B cell (primary cell): ENCODE measurements around the gene DAB1. TPM values are rescaled to one million over a fixed set of nuclear protein-coding genes. Genes with fewer than 3 reads are reported as not detected.

Experiments
- ATAC-seq: fragments of 200-7000 bp; cut with Tn5 transposase; one replicate; pipeline ENCODE4 v1.10.0; 2021; ENCODE audit warnings: low read depth, mild to moderate bottlenecking, moderate number of reproducible peaks, moderate library complexity
- CTCF ChIA-PET: fragments of 350-600 bp; sonication (Branson Sonifier 250); formaldehyde crosslinking; loops from one replicate; lab custom pipeline; 2021; ENCODE audit warnings: antibody characterized with exemption, inconsistent platforms; lab: Charles Lee
- POLR2A ChIA-PET: fragments of 350-600 bp; sonication (Branson Sonifier 250); formaldehyde crosslinking; loops from one replicate; lab custom pipeline; 2021; ENCODE audit warnings: antibody characterized with exemption; lab: Charles Lee
- DNase-seq: peaks from one replicate; pipeline ENCODE4 v3.0.0; 2013
- H2AFZ ChIP-seq: 2 replicates; pipeline ENCODE4 v1.6.1; 2012; ENCODE audit warnings: mild to moderate bottlenecking, low read depth, low read length; ENCODE audit not compliant: insufficient read depth, poor library complexity, severe bottlenecking
- H3K27ac ChIP-seq, 2 donors: 1 replicate in 1 of 2; 2 replicates in 1 of 2; pipeline ENCODE4 v1.5.1; 2012 to 2013; ENCODE audit warnings: low read length in 2 of 2, mild to moderate bottlenecking in 2 of 2, moderate library complexity in 1 of 2
- H3K27me3 ChIP-seq, 4 experiments: fragments of 200-600 bp in 1 of 4; sonication (generic) in 1 of 4; replicated peaks in 1 of 4; 1 replicate in 2 of 4; 2 replicates in 2 of 4; pipeline versions ENCODE4 v1.6.1 to v1.7.0; 2013 to 2016; ENCODE audit warnings: low read length in 3 of 4, mild to moderate bottlenecking in 2 of 4, mixed read lengths in 1 of 4, moderate library complexity in 1 of 4; ENCODE audit not compliant: insufficient read depth in 4 of 4, control insufficient read depth in 3 of 4; ENCODE audit errors: control extremely low read depth in 1 of 4
- H3K36me3 ChIP-seq, 2 experiments: replicated peaks in 1 of 2; 1 replicate in 1 of 2; 2 replicates in 1 of 2; pipeline versions ENCODE4 v1.6.1 to v1.7.1; 2013; ENCODE audit warnings: low read length in 1 of 2; ENCODE audit not compliant: insufficient read depth in 2 of 2, control insufficient read depth in 1 of 2; ENCODE audit errors: control extremely low read depth in 1 of 2, extremely low read depth in 1 of 2
- H3K4me1 ChIP-seq, 2 donors: fragments of 200-600 bp in 1 of 2; sonication (generic) in 1 of 2; 1 replicate in 1 of 2; 2 replicates in 1 of 2; pipeline versions ENCODE4 v1.5.1 to v1.6.1; 2013 to 2017; ENCODE audit warnings: low read length in 2 of 2; ENCODE audit not compliant: control insufficient read depth in 2 of 2, insufficient read depth in 2 of 2
- H3K4me2 ChIP-seq: replicated peaks from 2 replicates; pipeline ENCODE3; 2012; ENCODE audit warnings: mild to moderate bottlenecking, low read depth, low read length; ENCODE audit not compliant: poor library complexity, severe bottlenecking
- H3K4me3 ChIP-seq, 5 experiments: fragments of 200-600 bp in 1 of 5; sonication (generic) in 1 of 5; 1 replicate in 3 of 5; 2 replicates in 2 of 5; pipeline versions ENCODE4 v1.5.1 to v1.7.0; 2011 to 2016; ENCODE audit warnings: low read length in 4 of 5, mild to moderate bottlenecking in 4 of 5, low read depth in 2 of 5, control low read depth in 1 of 5, moderate library complexity in 1 of 5; ENCODE audit not compliant: insufficient read depth in 1 of 5; ENCODE audit errors: control extremely low read depth in 1 of 5, extremely low read depth in 1 of 5
- H3K79me2 ChIP-seq: fragments of 200-600 bp; sonication (generic); one replicate; pipeline ENCODE4 v1.6.0; 2016; ENCODE audit warnings: low read length; ENCODE audit not compliant: control insufficient read depth, insufficient read depth
- H3K9ac ChIP-seq: fragments of 200-600 bp; sonication (generic); 2 replicates; pipeline ENCODE4 v1.6.1; 2017; ENCODE audit warnings: mild to moderate bottlenecking, low read length, moderate library complexity
- H3K9me3 ChIP-seq, 3 donors: one replicate each; pipeline versions ENCODE4 v1.6.1 to v1.7.1; 2013; ENCODE audit warnings: low read length in 2 of 3; ENCODE audit not compliant: control insufficient read depth in 2 of 3, insufficient read depth in 1 of 3; ENCODE audit errors: control extremely low read depth in 1 of 3
- H4K20me1 ChIP-seq: 2 replicates; pipeline ENCODE4 v1.6.0; 2012; ENCODE audit warnings: mild to moderate bottlenecking, low read length; ENCODE audit not compliant: insufficient read depth, control insufficient read depth, poor library complexity, severe bottlenecking
- H3K27ac Mint-ChIP-seq: one replicate; pipeline ENCODE4 v1.8.0; 2021; ENCODE audit warnings: mixed read lengths
- H3K27me3 Mint-ChIP-seq: one replicate; pipeline ENCODE4 v1.8.0; 2021; ENCODE audit warnings: mixed read lengths
- H3K4me1 Mint-ChIP-seq: one replicate; pipeline ENCODE4 v1.8.0; 2021; ENCODE audit warnings: mixed read lengths
- H3K4me3 Mint-ChIP-seq: one replicate; pipeline ENCODE4 v1.8.0; 2021; ENCODE audit warnings: mixed read lengths
- H3K9me3 Mint-ChIP-seq: one replicate; pipeline ENCODE4 v1.8.0; 2022; ENCODE audit warnings: mixed read lengths; ENCODE audit not compliant: insufficient read depth
- CTCF ChIP-seq: fragments of 200-600 bp; IDR thresholded peaks from one replicate; pipeline ENCODE4 v1.8.0; 2022; ENCODE audit warnings: antibody characterized with exemption, mild to moderate bottlenecking
- EZH2 ChIP-seq: IDR thresholded peaks from 2 replicates; pipeline ENCODE4 v1.6.1; 2012; ENCODE audit warnings: borderline replicate concordance, low read depth, mild to moderate bottlenecking, moderate library complexity, low read length; ENCODE audit not compliant: insufficient read depth, poor library complexity, severe bottlenecking
- WGBS: methylation state at CpG from one replicate; pipeline ENCODE4 v1.1.5; 2013; ENCODE audit warnings: missing lambda C conversion rate; ENCODE audit not compliant: insufficient coverage; 5-methylcytosine and 5-hydroxymethylcytosine counted together
- intact Hi-C: fragments of 100-400 bp; cut with micrococcal nuclease; formaldehyde crosslinking; loops from one replicate; pipeline ENCODE4 v1.10.0; 2022
- polyA plus RNA-seq: library from polyadenylated mRNA; depleted of rRNA; stranded (reverse); fragments of >200 nt; gene quantifications from 2 replicates; pipeline ENCODE4 v1.2.3, GENCODE V29; 2012
- total RNA-seq, 2 donors: library from RNA; stranded (reverse); fragments of 120-200 nt in 1 of 2; gene quantifications; 1 replicate in 1 of 2; 2 replicates in 1 of 2; pipeline versions ENCODE4 v1.2.3 to v1.2.4, GENCODE V29; 2013 to 2022

DAB1 gene
- total and polyA plus RNA-seq, 2 donors (not counting 1 experiment from before 2014, with no cell fraction given): not detected

GRCh38 chr1:57118948-57119603 is 304.8 kb downstream of the DAB1 start:
- Mint-ChIP-seq H3K9me3 (no peaks in the 10 kb centered on the region), H3K4me1 (no peaks in the 10 kb centered on the region), H3K27me3 (no peaks in the 10 kb centered on the region)

More at GRCh38 chr1:57118948-57119603, 304.8 kb downstream of the DAB1 start:
- intact Hi-C loops: no loop called here
- DNase-seq (no peak), ATAC-seq (no peak)
- Mint-ChIP-seq H3K27ac (no peak overlapping the region), H3K4me3 (no peak overlapping the region)
- Histone ChIP-seq H3K9ac (no peak overlapping the region), H3K79me2 (no peaks in the 10 kb centered on the region), H3K4me3 (no peak overlapping the region), H2AFZ (no peak overlapping the region), H3K36me3 (no peaks in the 10 kb centered on the region), H4K20me1 (no peaks in the 10 kb centered on the region), H3K4me2 (no peak overlapping the region), H3K9me3 (no peaks in the 10 kb centered on the region), H3K27ac (no peak overlapping the region), H3K4me1 (no peaks in the 10 kb centered on the region), H3K27me3 (no peaks in the 10 kb centered on the region)
- TF ChIP-seq EZH2 (no peak), CTCF (no peak)
- ChIA-PET POLR2A (no interaction called here), CTCF (interaction anchor here (1.3 kb wide), 1 partner anchor 24 kb away, joined by 3 read pairs; no protein-coding TSS in a partner anchor)
- no CpG with 5 or more reads among the region's 4 CpGs for WGBS
